Non-pigmented ciliary epithelial cell (primary cell): ENCODE measurements around the gene SASH3.

Source experiments
- DNase-seq: peaks from one replicate; pipeline ENCODE4 v3.0.0-alpha.2; 2010; ENCODE audit warnings: low read depth

SASH3 gene

GRCh38 chrX:129784371-129784770, 4.6 kb downstream of the SASH3 start:
- no peak for DNase-seq

DNA sequence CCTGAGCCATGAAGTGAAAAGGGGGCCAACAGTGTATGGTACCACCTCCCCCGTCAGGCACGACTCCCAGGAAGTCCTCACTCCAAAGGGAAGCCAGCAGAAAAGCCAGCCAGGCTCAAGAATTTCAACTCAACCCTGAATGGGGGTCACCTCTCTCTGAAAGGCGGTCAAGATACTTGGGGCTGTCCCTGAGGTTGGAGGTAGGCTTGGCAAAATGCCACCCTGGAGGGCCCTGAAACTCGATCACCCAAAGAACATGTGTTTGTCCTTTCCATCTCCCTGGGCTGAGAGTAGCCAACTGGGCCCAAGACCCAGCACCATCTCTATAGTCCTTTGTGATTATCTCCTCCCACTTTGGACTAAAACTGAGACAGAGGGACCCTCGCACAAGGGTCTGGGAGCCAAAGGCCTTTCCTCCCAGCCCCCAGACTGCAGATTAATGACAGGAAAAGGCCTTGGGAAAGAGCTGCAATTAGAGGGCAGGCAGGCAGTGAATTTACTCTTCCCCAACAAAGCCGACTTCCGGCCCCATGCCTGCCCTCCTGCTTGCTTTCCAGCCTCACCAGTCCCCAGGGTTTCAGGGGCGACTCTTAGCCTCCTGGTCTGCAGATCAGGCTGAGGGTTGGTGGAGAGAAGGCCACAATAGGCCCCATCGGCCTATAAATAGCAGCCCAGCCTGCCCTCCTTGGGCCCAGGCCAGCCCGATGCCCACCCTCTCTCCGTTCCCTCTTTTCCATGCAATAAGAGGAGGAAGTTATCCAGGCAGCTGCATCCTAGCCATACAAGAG, 5.6 kb downstream of the SASH3 start:
- no peak for DNase-seq

DNA sequence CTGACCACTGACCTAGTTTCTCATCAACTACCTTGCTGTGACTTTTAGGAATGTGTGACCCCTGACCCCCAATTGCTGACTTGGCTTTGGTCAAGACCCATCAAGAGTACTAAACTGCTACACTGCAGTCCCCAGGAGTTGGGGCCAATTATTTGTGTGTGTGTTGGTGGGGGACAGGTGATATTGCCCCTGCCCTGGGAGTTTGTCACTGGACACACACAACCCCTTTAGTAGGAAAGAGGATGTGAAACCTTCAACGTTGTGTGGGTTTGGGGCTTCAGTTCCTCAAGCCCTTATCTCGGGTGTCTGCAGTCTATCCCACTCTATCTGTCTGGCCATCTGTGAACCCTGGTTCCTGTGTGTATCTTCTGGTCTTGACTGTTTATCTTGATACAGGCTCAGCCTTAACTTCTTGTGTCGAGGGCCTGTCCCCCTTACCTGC, 6.5 kb downstream of the SASH3 start:
- no peak for DNase-seq

DNA sequence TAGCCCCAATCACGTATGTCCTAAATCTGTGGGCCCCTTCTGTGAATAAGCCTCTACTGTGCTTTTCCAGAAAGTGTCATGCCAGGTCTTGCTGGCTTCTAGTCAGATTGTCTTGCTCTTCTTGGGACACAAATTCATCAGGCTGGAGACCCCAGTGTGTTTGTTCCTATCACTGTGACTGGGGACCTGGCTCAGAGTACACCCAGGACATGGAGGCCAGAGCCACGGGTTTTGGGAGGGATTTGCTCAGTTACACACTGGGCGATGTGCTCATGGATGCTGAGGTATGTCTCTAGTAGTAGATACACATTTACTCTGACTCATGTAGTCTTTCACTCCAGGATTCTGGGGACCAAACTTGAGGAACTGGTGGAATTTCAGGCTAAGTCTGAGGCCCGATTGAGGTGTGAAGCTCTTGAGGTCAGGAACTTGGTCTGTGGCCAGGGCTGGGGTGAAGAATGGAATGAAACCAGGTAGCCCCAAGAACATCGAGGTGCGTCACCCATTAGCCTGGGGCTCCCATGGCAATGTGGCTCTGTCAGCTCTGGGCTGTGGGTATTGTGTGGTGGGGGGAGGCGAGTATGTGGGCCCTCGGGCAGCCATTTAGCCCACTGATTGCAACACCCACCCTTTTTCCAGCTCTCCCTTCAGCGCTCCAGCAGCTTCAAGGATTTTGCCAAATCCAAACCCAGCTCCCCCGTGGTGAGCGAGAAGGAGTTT, 7.7 kb downstream of the SASH3 start:
- no peak for DNase-seq

DNA sequence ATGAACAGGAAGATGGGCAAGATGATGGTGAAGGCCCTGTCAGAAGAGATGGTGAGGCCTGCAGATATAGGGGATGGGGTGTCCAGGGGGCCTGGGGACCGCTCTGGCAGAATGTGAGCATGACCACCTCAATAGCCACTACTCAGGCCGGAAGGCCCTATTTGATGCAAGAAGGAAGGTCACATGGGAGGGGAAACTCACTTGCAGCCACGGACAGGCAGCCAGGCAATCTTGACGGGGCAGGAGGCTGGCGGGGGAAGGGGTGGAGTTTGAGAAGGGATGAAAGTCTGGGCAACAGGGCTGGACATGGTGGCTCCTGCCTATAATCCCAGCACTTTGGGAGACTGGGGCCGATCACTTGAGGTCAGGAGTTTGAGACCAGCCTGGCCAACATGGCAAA, 8.8 kb downstream of the SASH3 start:
- no peak for DNase-seq

DNA sequence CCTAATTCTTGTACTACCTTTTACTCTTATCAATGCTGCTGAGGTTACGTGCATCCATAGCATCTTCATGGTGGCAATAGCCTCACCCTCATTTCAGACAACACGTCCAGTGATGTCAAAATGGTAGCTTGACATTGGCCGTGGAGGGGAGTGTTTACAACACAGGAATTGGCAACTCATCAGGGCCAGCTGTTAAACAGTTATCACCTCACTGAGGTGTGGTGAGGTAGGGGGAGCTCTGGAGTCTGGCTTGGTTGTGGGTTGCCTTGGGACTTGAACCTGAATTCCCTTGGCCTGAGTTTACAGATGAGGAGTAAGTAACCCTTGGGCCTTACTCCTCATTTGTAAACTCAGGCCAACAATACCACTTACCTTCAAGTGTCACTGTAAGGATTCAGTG, 10.4 kb downstream of the SASH3 start:
- DNase-seq: no peak

GRCh38 chrX:129790808-129791207, 11.1 kb downstream of the SASH3 start:
- no peak for DNase-seq

DNA sequence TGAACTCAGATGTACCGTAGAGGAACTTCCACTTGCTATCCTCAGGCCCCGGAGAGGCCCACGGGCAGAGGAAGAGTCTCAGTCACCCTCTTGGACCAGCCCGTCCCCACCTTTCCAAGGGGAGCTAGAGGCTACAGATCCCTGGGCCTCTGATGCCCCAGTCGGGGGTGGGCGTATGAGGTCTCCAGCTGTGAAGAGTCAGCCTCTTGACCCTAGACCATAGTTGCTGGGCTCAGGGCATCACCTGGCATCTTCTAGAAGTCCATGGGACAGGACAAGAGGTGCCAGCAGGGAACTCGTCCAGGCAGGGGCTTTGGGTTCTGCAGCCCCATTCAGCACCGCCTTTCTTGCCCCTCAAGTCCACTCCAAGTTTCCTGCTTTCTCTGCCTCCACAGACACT, 11.6 kb downstream of the SASH3 start:
- DNase-seq: no peak

GRCh38 chrX:129791961-129792570, 12.3 kb downstream of the SASH3 start:
- DNase-seq: no peak

GRCh38 chrX:129792586-129793291, 13.0 kb downstream of the SASH3 start:
- no peak for DNase-seq

DNA sequence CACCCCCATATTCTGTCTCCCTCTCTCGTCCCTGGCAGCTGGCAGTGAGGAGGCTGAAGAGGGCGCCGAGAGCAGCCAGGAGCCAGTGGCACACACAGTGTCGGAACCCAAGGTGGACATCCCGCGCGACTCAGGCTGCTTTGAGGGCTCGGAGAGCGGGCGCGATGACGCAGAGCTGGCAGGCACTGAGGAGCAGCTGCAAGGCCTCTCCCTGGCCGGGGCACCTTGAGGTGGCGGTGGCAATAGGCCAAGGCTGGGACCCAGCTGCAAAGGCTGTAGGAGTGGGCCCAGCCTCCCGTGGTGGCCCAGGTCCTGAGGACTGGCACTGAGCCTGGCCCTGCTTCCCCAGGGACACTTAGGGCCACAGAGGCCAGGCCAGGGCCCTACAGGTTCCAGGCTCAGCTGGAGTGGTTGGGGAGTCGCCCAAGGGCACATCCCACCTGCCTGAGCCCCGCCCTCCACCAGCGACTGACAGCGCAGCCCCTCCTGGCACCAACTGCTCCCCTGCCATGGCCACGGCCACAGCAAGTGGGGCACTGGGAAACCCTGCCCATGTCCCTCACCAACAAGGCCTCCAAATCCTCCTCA, 13.9 kb downstream of the SASH3 start:
- DNase-seq: no peak

DNA sequence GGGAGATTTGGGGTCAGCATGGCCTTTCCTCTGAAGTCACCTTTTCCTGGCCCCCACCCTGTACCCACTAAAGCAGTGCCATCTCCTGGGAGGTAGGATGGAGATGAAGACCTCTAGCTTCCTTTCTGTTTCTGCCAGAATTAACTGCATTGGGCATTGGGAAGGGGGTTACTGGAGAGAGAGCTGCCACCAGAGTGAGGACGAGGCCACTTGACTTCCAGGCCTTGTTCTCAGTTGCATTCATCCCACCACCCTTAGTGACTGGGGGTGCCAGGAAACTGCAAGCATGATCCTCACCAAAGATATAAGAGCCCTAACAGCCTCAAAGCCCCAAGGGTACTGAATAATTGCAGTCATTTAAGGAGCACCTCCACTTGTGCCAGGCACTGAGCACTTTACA, 15.8 kb downstream of the SASH3 start:
- DNase-seq: no peak

DNA sequence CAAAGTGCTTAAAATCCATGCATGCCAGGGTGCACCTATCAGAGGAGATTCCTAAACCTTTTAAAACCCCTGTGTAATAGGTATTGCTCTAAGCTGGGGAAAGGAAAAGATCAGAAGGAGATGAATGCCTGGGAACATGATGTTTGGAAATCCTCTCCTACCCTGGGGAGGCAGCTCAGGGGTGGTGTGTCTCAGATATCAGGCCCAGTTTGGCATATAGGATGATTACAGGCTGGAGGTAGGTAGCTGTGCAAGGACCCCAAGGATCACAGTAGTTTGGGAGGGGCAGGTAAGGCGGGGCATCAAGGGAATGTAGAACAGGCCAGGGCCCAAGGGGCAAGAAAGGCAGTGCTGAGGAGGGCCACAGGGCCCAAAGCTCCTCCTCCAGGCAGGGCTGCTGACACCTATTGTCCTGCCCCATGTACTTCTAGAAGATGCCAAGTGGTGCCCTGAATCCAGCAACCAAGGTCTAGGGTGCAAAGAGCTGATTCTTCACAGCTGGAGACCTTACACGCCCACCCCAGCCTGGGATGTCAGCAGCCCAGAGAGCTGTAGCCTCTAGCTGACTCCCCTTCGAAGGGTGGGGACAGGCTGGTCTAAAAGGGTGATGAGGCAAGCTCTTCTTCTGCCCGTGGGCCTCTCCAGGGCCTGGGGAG, 17.6 kb downstream of the SASH3 start:
- no peak for DNase-seq

DNA sequence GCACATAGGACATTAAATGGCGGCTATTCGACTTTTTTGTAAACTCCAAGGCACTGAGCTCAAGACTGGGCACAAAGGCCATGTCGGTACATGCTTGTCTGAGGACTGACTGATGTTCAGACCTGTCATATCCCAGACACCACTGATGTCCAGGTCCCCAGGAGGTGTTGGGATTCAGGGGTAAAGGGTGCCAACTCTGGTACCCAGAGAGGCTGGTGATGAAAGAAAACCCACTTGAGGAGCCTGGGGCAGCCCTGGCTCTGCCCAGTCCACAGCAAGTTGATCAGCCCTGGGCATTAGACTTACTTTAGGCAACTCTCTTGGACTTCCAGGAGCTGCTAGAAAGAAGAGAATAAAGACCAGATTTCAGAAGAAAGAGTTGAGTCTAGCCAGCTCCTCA, 18.7 kb downstream of the SASH3 start:
- DNase-seq: no peak

GRCh38 chrX:129798888-129799287, 19.1 kb downstream of the SASH3 start:
- DNase-seq: no peak

DNA sequence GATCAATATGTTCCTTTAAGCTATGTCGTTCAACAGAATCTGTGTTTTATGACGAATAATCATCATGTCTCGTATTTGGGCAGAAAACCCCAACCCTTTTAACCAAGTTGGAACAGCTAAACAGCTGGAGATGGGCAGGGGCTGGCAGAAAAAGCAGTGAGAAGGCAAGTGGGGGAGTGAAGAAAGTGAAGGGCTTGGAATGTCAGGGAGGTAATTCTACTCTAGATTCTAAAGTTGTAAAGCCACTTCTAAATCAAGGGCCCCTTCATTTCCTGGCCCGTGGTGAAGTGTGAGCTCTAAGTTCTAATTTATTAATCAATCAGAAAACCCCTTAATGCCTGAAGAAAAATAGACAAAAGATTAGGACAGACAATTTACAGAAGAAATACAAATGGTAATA, 20.4 kb downstream of the SASH3 start:
- no peak for DNase-seq

GRCh38 chrX:129802863-129803262, 23.1 kb downstream of the SASH3 start:
- no peak for DNase-seq

DNA sequence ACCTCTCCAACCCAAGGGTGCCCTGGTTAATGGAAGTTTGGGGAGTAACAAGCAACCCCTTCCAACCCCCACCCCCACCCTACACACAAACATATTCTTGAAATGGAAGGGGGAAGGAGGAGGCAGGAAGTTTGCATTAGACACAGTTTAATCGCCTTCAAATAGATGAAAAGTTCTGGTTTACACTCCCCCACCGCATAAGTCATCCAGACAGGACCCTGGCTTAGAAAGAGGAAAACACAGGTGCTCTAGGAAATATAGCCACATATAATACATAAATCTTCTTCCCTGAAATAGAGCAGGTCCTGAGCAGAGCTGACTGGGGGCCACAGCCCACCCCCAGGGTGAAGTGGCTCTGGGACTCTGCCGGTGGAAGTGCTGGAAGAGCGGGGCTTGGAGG, 25.1 kb downstream of the SASH3 start:
- no peak for DNase-seq

DNA sequence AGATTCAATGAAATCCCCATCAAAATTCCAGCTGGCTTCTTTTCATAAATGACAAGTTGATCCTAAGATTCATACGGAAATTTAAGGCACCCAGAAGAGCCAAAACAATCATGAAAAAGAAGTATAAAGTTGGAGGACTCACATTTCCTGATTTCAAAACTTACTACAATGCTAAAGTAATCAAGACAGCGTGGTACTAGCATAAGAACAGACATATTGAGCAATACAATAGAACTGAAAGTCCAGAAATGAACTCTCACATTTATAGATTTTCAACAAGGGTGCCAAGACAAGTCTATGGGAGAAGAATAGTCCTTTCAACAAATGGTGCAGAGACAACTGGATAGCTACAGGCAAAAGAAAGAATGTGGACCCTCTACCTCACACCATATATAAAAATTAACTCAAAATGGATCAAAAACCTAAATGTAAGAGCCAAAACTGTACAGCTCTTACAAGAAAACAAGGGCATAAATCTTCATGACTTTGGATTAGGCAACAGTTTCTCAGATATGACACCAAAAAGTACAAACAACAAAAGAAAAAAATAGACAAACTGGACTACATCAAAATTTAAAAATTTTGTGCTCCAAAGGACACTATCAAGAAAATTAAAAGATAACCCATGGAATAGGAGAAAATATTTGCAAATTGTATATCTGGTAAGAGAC, 28.5 kb downstream of the SASH3 start:
- no peak for DNase-seq

GRCh38 chrX:129808829-129809796, 29.4 kb downstream of the SASH3 start:
- no peak for DNase-seq
